Activated T-cell treated with anti-CD3 and anti-CD28 coated beads, Interleukin-2, amount 50 U/mL, for 48 hours (primary cell): ENCODE measurements around the gene CPVL.

ENCODE experiments used
- DNase-seq, 2 experiments: peaks; one replicate each; pipeline ENCODE4 v3.0.0-alpha.2; 2020

The CPVL gene

GRCh38 chr7:28999427-28999826 lies 146.9 kb downstream of the CPVL start:
- no peak for DNase-seq

GRCh38 chr7:28998105-28998504 lies 148.2 kb downstream of the CPVL start:
- DNase-seq, result no peak

GRCh38 chr7:28996836-28997235 lies 149.5 kb downstream of the CPVL start:
- DNase-seq, result no peak

- DNase-seq, result no peak
These were observed 153.0 kb downstream of the CPVL start for GRCh38 chr7:28993371-28993770.

- DNase-seq, result no peak
These were observed 153.5 kb downstream of the CPVL start for GRCh38 chr7:28992798-28993197.

- no peak for DNase-seq
These were observed 156.0 kb downstream of the CPVL start for GRCh38 chr7:28990200-28990960.

GRCh38 chr7:28989211-28989980 lies 156.9 kb downstream of the CPVL start:
- DNase-seq, result no peak

GRCh38 chr7:28988810-28989209 lies 157.5 kb downstream of the CPVL start:
- no peak for DNase-seq

- no peak for DNase-seq
These were observed 158.2 kb downstream of the CPVL start for GRCh38 chr7:28988091-28988490.

- no peak for DNase-seq
These were observed 159.6 kb downstream of the CPVL start for GRCh38 chr7:28986765-28987110.

- DNase-seq, result no peak
These were observed 160.1 kb downstream of the CPVL start for GRCh38 chr7:28986028-28986764.

- DNase-seq, result no peak
These were observed 161.7 kb downstream of the CPVL start for GRCh38 chr7:28984631-28985030.

GRCh38 chr7:28984217-28984616 lies 162.1 kb downstream of the CPVL start:
- DNase-seq, result no peak

- no peak for DNase-seq
These were observed 162.7 kb downstream of the CPVL start for GRCh38 chr7:28983396-28984190.

GRCh38 chr7:28981161-28981465 lies 165.2 kb downstream of the CPVL start:
- no peak for DNase-seq

- no peak for DNase-seq
These were observed 165.7 kb downstream of the CPVL start for GRCh38 chr7:28980451-28981160.

- DNase-seq, result no peak
These were observed 166.6 kb downstream of the CPVL start for GRCh38 chr7:28979776-28980175.

GRCh38 chr7:28977881-28978280 lies 168.5 kb downstream of the CPVL start:
- no peak for DNase-seq

- no peak for DNase-seq
These were observed 170.3 kb downstream of the CPVL start for GRCh38 chr7:28976022-28976421.

GRCh38 chr7:28973591-28973990 lies 172.7 kb downstream of the CPVL start:
- no peak for DNase-seq

GRCh38 chr7:28964056-28964455 lies 182.3 kb downstream of the CPVL start:
- DNase-seq, result no peak

- no peak for DNase-seq
These were observed 184.4 kb downstream of the CPVL start for GRCh38 chr7:28961972-28962371.
